ENCODE data around the gene ROCK1.
A peak's percentile ranks its signal among the peaks of the same experiment; 100 is the strongest.

The ROCK1 gene

DNA sequence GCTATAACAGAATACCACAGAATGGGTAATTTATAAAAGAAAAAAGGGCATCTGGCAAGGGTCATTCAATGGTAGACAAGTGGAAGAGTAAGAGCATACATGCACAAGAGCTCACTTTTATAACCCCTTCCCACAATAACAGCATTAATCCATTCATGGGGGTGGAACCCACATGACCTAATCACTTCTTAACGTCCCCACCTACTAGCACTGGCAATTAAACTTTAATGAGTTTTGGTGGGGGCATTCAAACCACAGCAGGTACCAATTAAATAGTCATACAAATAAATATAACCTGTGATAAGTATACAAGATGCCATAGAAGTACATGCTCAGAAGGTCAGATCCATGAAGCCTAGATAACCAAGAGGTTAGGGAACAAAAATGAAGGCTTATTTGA, 48.6 kb downstream of the ROCK1 start:
- no peak for TF ChIP-seq CTCF (IDR thresholded peaks at IDR 0.05; ENCODE audit: poor library complexity, severe bottlenecking)

DNA sequence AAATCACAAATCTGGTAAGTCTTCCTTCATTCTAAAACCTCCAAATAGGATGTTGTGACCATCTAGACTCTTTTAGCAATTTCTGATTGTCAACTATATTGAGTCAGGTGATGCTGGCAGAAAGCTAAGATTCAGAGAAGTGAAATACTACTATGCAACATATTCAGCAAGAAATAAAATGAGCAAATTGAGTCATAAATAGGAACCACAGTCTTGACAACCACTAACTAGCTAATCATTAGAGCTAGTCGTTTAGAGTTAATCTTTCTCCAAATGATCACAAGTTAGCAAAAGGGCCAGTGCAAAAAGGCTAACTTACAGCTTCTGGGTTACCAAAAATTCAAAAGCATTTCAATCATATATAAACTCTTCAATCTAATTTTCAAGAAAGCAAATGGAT, 54.5 kb downstream of the ROCK1 start:
- Histone ChIP-seq H3K36me3 (ENCODE audit: low read depth) (no peaks in the 10 kb centered on the region), H3K4me1 (ENCODE audit: insufficient read depth, poor library complexity, severe bottlenecking) (peaks cover 22% of the 10 kb centered on the region), H3K27ac (ENCODE audit: poor library complexity, severe bottlenecking) (peak overlapping the region; percentile 34), H3K27me3 (ENCODE audit: insufficient read depth, poor library complexity, severe bottlenecking) (no peaks in the 10 kb centered on the region), H3K4me3 (ENCODE audit: severe bottlenecking) (no peak overlapping the region), H3K9me3 (ENCODE audit: severe bottlenecking) (no peaks in the 10 kb centered on the region)
- no peak for TF ChIP-seq CTCF (IDR thresholded peaks at IDR 0.05; ENCODE audit: poor library complexity, severe bottlenecking)
- DNase-seq (ENCODE audit: low spot score) (no peak), ATAC-seq (ENCODE audit: low read depth) (no peak)

More for the DNA sequence above, 48.6 kb downstream of the ROCK1 start:
- no peak overlapping the region for H3K4me3 ChIP-seq (ENCODE audit: severe bottlenecking)
- H3K27ac ChIP-seq (ENCODE audit: poor library complexity, severe bottlenecking) = no peak overlapping the region
- no peaks in the 10 kb centered on the region for H3K27me3 ChIP-seq (ENCODE audit: insufficient read depth, poor library complexity, severe bottlenecking)
- DNase-seq (ENCODE audit: low spot score) (no peak), ATAC-seq (ENCODE audit: low read depth) (no peak)
- no peaks in the 10 kb centered on the region for H3K9me3 ChIP-seq (ENCODE audit: severe bottlenecking)
- 0 out of 2 replicates have a peak, but pooled peaks cover 4% of the 10 kb centered on the region for H3K36me3 ChIP-seq (ENCODE audit: low read depth)
- no peaks in the 10 kb centered on the region for H3K4me1 ChIP-seq (ENCODE audit: insufficient read depth, poor library complexity, severe bottlenecking)

DNA sequence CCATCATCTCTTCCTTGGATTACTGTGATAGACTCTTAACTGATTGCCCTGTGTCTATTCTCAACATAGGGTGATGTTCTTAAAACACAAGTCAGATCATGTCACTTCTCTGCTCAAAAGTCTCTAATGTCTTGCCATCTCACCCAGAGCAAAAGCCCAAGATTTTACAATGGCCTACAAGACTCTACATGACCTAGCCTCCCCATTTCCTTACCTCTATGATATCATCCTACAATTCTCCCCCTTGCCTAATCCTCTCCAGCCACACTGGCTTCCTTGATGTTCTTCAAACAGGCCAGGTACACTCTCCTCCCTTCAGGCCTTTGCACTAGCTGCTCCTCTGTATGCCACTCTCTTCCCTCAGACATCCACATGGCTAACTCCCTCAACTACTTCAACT, 55.1 kb downstream of the ROCK1 start:
- no peak for ATAC-seq (ENCODE audit: low read depth)
- no peak for DNase-seq (ENCODE audit: low spot score)
- TF ChIP-seq CTCF (IDR thresholded peaks at IDR 0.05; ENCODE audit: poor library complexity, severe bottlenecking) = no peak

DNA sequence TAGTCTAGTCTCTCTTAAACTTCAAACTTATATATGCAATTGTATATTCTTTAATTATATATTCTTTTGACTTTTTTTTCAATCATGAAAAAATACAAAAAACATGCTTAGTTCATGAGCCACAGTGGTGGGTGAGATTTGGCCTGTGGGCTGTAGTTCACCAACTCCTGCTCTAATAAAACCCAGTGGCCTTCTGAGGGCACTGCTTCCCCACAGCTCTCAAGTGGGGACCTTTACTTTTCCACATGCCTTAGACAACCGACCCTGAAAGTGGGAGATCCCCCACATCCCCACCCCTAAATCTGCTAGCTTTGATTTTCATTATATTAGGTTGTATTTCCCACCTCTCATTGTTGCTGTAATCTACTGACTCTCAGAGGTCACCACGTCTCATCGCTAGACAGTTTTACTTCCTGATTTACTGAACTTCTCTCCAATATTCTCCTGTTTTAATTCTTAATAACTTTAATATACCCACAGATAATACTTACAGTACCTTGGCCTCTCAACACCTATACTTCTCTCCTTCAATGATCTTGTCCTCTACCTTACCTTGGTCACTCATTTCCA, 57.3 kb downstream of the ROCK1 start:
- no peak for TF ChIP-seq CTCF (IDR thresholded peaks at IDR 0.05; ENCODE audit: poor library complexity, severe bottlenecking)
- Histone ChIP-seq H3K4me3 (ENCODE audit: severe bottlenecking) (no peak overlapping the region), H3K27me3 (ENCODE audit: insufficient read depth, poor library complexity, severe bottlenecking) (no peaks in the 10 kb centered on the region), H3K9me3 (ENCODE audit: severe bottlenecking) (no peaks in the 10 kb centered on the region), H3K4me1 (ENCODE audit: insufficient read depth, poor library complexity, severe bottlenecking) (peaks cover 22% of the 10 kb centered on the region), H3K27ac (ENCODE audit: poor library complexity, severe bottlenecking) (peak overlapping the region; percentile 82), H3K36me3 (ENCODE audit: low read depth) (peaks cover 5% of the 10 kb centered on the region)
- DNase-seq (ENCODE audit: low spot score) (no peak), ATAC-seq (ENCODE audit: low read depth) (no peak)

More for the DNA sequence above, 55.1 kb downstream of the ROCK1 start:
- peak overlapping the region; percentile 34 for H3K27ac ChIP-seq (ENCODE audit: poor library complexity, severe bottlenecking)
- no peaks in the 10 kb centered on the region for H3K27me3 ChIP-seq (ENCODE audit: insufficient read depth, poor library complexity, severe bottlenecking)
- H3K9me3 ChIP-seq (ENCODE audit: severe bottlenecking) = no peaks in the 10 kb centered on the region
- H3K4me3 ChIP-seq (ENCODE audit: severe bottlenecking) = no peak overlapping the region
- H3K4me1 ChIP-seq (ENCODE audit: insufficient read depth, poor library complexity, severe bottlenecking) = peaks cover 22% of the 10 kb centered on the region
- H3K36me3 ChIP-seq (ENCODE audit: low read depth) = no peaks in the 10 kb centered on the region

- Histone ChIP-seq H3K4me1 (ENCODE audit: insufficient read depth, poor library complexity, severe bottlenecking) (peaks cover 22% of the 10 kb centered on the region), H3K36me3 (ENCODE audit: low read depth) (peaks cover 15% of the 10 kb centered on the region), H3K27me3 (ENCODE audit: insufficient read depth, poor library complexity, severe bottlenecking) (no peaks in the 10 kb centered on the region), H3K9me3 (ENCODE audit: severe bottlenecking) (no peaks in the 10 kb centered on the region), H3K4me3 (ENCODE audit: severe bottlenecking) (no peak overlapping the region), H3K27ac (ENCODE audit: poor library complexity, severe bottlenecking) (peak overlapping the region; percentile 82)
- TF ChIP-seq CTCF (IDR thresholded peaks at IDR 0.05; ENCODE audit: poor library complexity, severe bottlenecking) = no peak
- DNase-seq (ENCODE audit: low spot score) (no peak), ATAC-seq (ENCODE audit: low read depth) (peak; percentile 94)
These were observed 58.5 kb downstream of the ROCK1 start for GRCh38 chr18:21053127-21053526.

All from RWPE2 (cell line).